H9 (cell line): Measurements from ENCODE around the gene CKMT2. TPM values are rescaled to one million over a fixed set of nuclear protein-coding genes. Genes with fewer than 3 reads are reported as not detected.

ENCODE experiments used
- DNase-seq: peaks from one replicate; pipeline ENCODE4 v3.0.0-alpha.2; 2017
- H2AFZ ChIP-seq: one replicate; pipeline ENCODE4 v1.6.1; 2013; ENCODE audit warnings: mild to moderate bottlenecking, low read length, control low read depth, moderate library complexity
- H2AK5ac ChIP-seq: 2 replicates; pipeline ENCODE4 v1.6.1; 2013; ENCODE audit warnings: low read length, control low read depth, mixed read lengths; ENCODE audit not compliant: insufficient read length
- H2BK120ac ChIP-seq: one replicate; pipeline ENCODE4 v1.6.1; 2013; ENCODE audit warnings: low read depth, mild to moderate bottlenecking, low read length, control low read depth, inconsistent platforms; ENCODE audit not compliant: poor library complexity, severe bottlenecking
- H2BK12ac ChIP-seq: 2 replicates; pipeline ENCODE4 v1.6.1; 2013; ENCODE audit warnings: low read length, control low read depth, mixed read lengths, low read depth; ENCODE audit not compliant: insufficient read length
- H2BK15ac ChIP-seq: 2 replicates; pipeline ENCODE4 v1.6.1; 2013; ENCODE audit warnings: low read depth, low read length, control low read depth
- H2BK20ac ChIP-seq: one replicate; pipeline ENCODE4 v1.6.1; 2013; ENCODE audit warnings: low read depth, mild to moderate bottlenecking, low read length, control low read depth, inconsistent platforms; ENCODE audit not compliant: poor library complexity, severe bottlenecking
- H2BK5ac ChIP-seq: 2 replicates; pipeline ENCODE4 v1.6.1; 2013; ENCODE audit warnings: low read length, control low read depth, mixed read lengths; ENCODE audit not compliant: insufficient read length
- H3K14ac ChIP-seq: 2 replicates; pipeline ENCODE4 v1.6.1; 2013; ENCODE audit warnings: low read length, control low read depth; ENCODE audit not compliant: insufficient read depth
- H3K18ac ChIP-seq: 2 replicates; pipeline ENCODE4 v1.6.1; 2013; ENCODE audit warnings: low read depth, mild to moderate bottlenecking, mixed read lengths, low read length, control low read depth; ENCODE audit not compliant: insufficient read length
- H3K23ac ChIP-seq: 2 replicates; pipeline ENCODE4 v1.6.1; 2013; ENCODE audit warnings: low read length, control low read depth, mixed read lengths, low read depth; ENCODE audit not compliant: insufficient read length
- H3K23me2 ChIP-seq: 2 replicates; pipeline ENCODE4 v1.6.1; 2013; ENCODE audit warnings: low read depth, mild to moderate bottlenecking, mixed read lengths, low read length, control low read depth; ENCODE audit not compliant: insufficient read length, poor library complexity, severe bottlenecking
- H3K27ac ChIP-seq: 2 replicates; pipeline ENCODE4 v1.5.1; 2013; ENCODE audit warnings: low read length, control low read depth, mixed read lengths, low read depth; ENCODE audit not compliant: insufficient read length
- H3K27me3 ChIP-seq: 2 replicates; pipeline ENCODE4 v1.6.1; 2013; ENCODE audit warnings: low read length, control low read depth, inconsistent platforms; ENCODE audit not compliant: insufficient read depth
- H3K4ac ChIP-seq: 2 replicates; pipeline ENCODE4 v1.6.1; 2013; ENCODE audit warnings: low read depth, mild to moderate bottlenecking, control low read depth, inconsistent platforms, low read length, moderate library complexity
- H3K4me1 ChIP-seq: 2 replicates; pipeline ENCODE4 v1.6.1; 2013; ENCODE audit warnings: low read length, control low read depth, inconsistent platforms; ENCODE audit not compliant: insufficient read depth
- H3K4me2 ChIP-seq: 2 replicates; pipeline ENCODE4 v1.6.1; 2013; ENCODE audit warnings: low read length, control low read depth, mixed read lengths; ENCODE audit not compliant: insufficient read length, insufficient read depth
- H3K56ac ChIP-seq: 2 replicates; pipeline ENCODE4 v1.6.1; 2013; ENCODE audit warnings: low read depth, mild to moderate bottlenecking, mixed read lengths, low read length, control low read depth; ENCODE audit not compliant: insufficient read length
- H3K79me1 ChIP-seq: 2 replicates; pipeline ENCODE4 v1.6.1; 2013; ENCODE audit warnings: low read depth, mild to moderate bottlenecking, moderate library complexity, low read length, control low read depth, inconsistent platforms; ENCODE audit not compliant: insufficient read depth, poor library complexity, severe bottlenecking
- H3K79me2 ChIP-seq: 2 replicates; pipeline ENCODE4 v1.6.1; 2013; ENCODE audit warnings: low read length, control low read depth, inconsistent platforms; ENCODE audit not compliant: insufficient read depth
- H3K9ac ChIP-seq: 2 replicates; pipeline ENCODE4 v1.6.1; 2013; ENCODE audit warnings: low read length, control low read depth, mixed read lengths; ENCODE audit not compliant: insufficient read length; ENCODE audit errors: extremely low read depth
- H3K9me3 ChIP-seq: one replicate; pipeline ENCODE4 v1.6.1; 2013; ENCODE audit warnings: low read depth, low read length, inconsistent platforms; ENCODE audit not compliant: control insufficient read depth
- H3T11ph ChIP-seq: one replicate; pipeline ENCODE4 v1.6.1; 2013; ENCODE audit warnings: mild to moderate bottlenecking, low read length, control low read depth, inconsistent platforms
- H4K20me1 ChIP-seq: one replicate; pipeline ENCODE4 v1.6.1; 2013; ENCODE audit not compliant: control insufficient read depth, insufficient read length, insufficient read depth
- H4K5ac ChIP-seq: 2 replicates; pipeline ENCODE4 v1.6.1; 2013; ENCODE audit warnings: low read depth, mild to moderate bottlenecking, mixed read lengths, low read length, control low read depth; ENCODE audit not compliant: insufficient read length
- H4K8ac ChIP-seq: replicated peaks from 2 replicates; pipeline ENCODE4 v1.6.1; 2013; ENCODE audit warnings: low read length, control low read depth, mixed read lengths, low read depth; ENCODE audit not compliant: insufficient read length
- H4K91ac ChIP-seq: 2 replicates; pipeline ENCODE4 v1.6.1; 2013; ENCODE audit warnings: low read depth, mild to moderate bottlenecking, moderate library complexity, mixed read lengths, low read length, control low read depth; ENCODE audit not compliant: insufficient read length
- H3K27ac Mint-ChIP-seq, 3 experiments: 2 replicates in 2 of 3; 3 replicates in 1 of 3; pipeline ENCODE4 v1.8.0; 2020 to 2021; ENCODE audit warnings: mixed read lengths in 3 of 3, mild to moderate bottlenecking in 1 of 3, moderate library complexity in 1 of 3
- H3K27me3 Mint-ChIP-seq: 2 replicates; pipeline ENCODE4 v1.8.0; 2021; ENCODE audit warnings: low read depth, mild to moderate bottlenecking, moderate library complexity, mixed read lengths
- H3K36me3 Mint-ChIP-seq, 3 experiments: 2 replicates in 2 of 3; 3 replicates in 1 of 3; pipeline ENCODE4 v1.8.0; 2020 to 2021; ENCODE audit warnings: low read depth in 3 of 3, mixed read lengths in 3 of 3; ENCODE audit not compliant: insufficient read depth in 1 of 3
- H3K4me1 Mint-ChIP-seq, 2 experiments: 2 replicates each; pipeline ENCODE4 v1.8.0; 2020; ENCODE audit warnings: mixed read lengths in 2 of 2
- H3K4me3 Mint-ChIP-seq, 2 experiments: 2 replicates in 1 of 2; 3 replicates in 1 of 2; pipeline ENCODE4 v1.8.0; 2020 to 2021; ENCODE audit warnings: mild to moderate bottlenecking in 2 of 2, mixed read lengths in 2 of 2, moderate library complexity in 1 of 2
- H3K9me3 Mint-ChIP-seq, 2 experiments: 2 replicates in 1 of 2; 3 replicates in 1 of 2; pipeline ENCODE4 v1.8.0; 2020; ENCODE audit warnings: mild to moderate bottlenecking in 2 of 2, mixed read lengths in 2 of 2, moderate library complexity in 1 of 2
- CTCF ChIP-seq: fragments of 200-600 bp; sonication (generic); conservative IDR thresholded peaks from 3 replicates; pipeline ENCODE4 v1.8.0; 2021; ENCODE audit warnings: antibody characterized with exemption, mild to moderate bottlenecking
- WGBS: extraction: QIAGEN DNeasy Blood & Tissue Kit; methylation state at CpG from one replicate; pipeline ENCODE4 v1.1.7; 2013; ENCODE audit warnings: missing lambda C conversion rate, low lambda C conversion rate, mixed read lengths; ENCODE audit not compliant: insufficient read length; ENCODE audit errors: extremely low coverage; 5-methylcytosine and 5-hydroxymethylcytosine counted together
- total RNA-seq: library from RNA; stranded (reverse); gene quantifications from 2 replicates; pipeline ENCODE4 v1.2.1, GENCODE V29; 2021

CKMT2 gene
- total RNA-seq, 1 experiment from 2014 or later = 1.8 TPM

GRCh38 chr5:81203729-81204128, 29.4 kb upstream of the CKMT2 start:
- no CpG with 5 or more reads among the region's 3 CpGs for WGBS
- no peak overlapping the region for H2BK120ac ChIP-seq
- no peak overlapping the region for H2BK5ac ChIP-seq
- Mint-ChIP-seq H3K4me3 (no peak overlapping the region), H3K36me3 (no peaks in the 10 kb centered on the region), H3K27ac (no peak overlapping the region), H3K4me1 (no peaks in the 10 kb centered on the region), H3K9me3 (no peaks in the 10 kb centered on the region), H3K27me3 (no peaks in the 10 kb centered on the region)
- H3K9ac ChIP-seq = no peak overlapping the region
- no peak overlapping the region for H4K91ac ChIP-seq
- H3K9me3 ChIP-seq = no peaks in the 10 kb centered on the region
- H3K14ac ChIP-seq = no peak overlapping the region
- no peak for DNase-seq
- H2BK15ac ChIP-seq = no peak overlapping the region
- no peaks in the 10 kb centered on the region for H3K4me1 ChIP-seq
- no peak overlapping the region for H4K8ac ChIP-seq
- H3K27ac ChIP-seq = no peak overlapping the region
- no peaks in the 10 kb centered on the region for H3K23me2 ChIP-seq
- H3K79me1 ChIP-seq = no peaks in the 10 kb centered on the region
- H3K56ac ChIP-seq = no peak overlapping the region
- no peak overlapping the region for H4K5ac ChIP-seq
- no peak overlapping the region for H2BK20ac ChIP-seq
- H3K23ac ChIP-seq = no peak overlapping the region
- H3K79me2 ChIP-seq = no peaks in the 10 kb centered on the region
- H3K18ac ChIP-seq = no peak overlapping the region
- no peaks in the 10 kb centered on the region for H3K27me3 ChIP-seq
- no peak overlapping the region for H2AFZ ChIP-seq
- no peaks in the 10 kb centered on the region for H4K20me1 ChIP-seq
- no peak overlapping the region for H2AK5ac ChIP-seq
- no peak overlapping the region for H3K4me2 ChIP-seq
- H3T11ph ChIP-seq = no peak overlapping the region
- TF ChIP-seq CTCF = no peak
- H2BK12ac ChIP-seq = no peak overlapping the region
- no peak overlapping the region for H3K4ac ChIP-seq
